Ramos (cell line): ENCODE results near the gene LRP5.

Source experiments
- in situ Hi-C: fragments of 300-500 bp; cut with MboI; formaldehyde crosslinking; loops from one replicate; pipeline ENCODE4 v1.14.3; 2022; ENCODE audit warnings: low sequenced_read_pairs; ENCODE audit not compliant: unreplicated experiment

The LRP5 gene

GRCh38 chr11:68361702-68362101 lies 49.3 kb downstream of the LRP5 start:
- in situ Hi-C loops: no loop called here

- in situ Hi-C loops: no loop called here
These were observed 50.5 kb downstream of the LRP5 start for GRCh38 chr11:68362801-68363379.

- in situ Hi-C loops: no loop called here
These were observed 51.4 kb downstream of the LRP5 start for GRCh38 chr11:68363776-68364175.

GRCh38 chr11:68364581-68364980 lies 52.2 kb downstream of the LRP5 start:
- in situ Hi-C loops: no loop called here

GRCh38 chr11:68365943-68366435 lies 53.6 kb downstream of the LRP5 start:
- in situ Hi-C loops: no loop called here

GRCh38 chr11:68367252-68367651 lies 54.9 kb downstream of the LRP5 start:
- in situ Hi-C loops: no loop called here

GRCh38 chr11:68369756-68370155 lies 57.4 kb downstream of the LRP5 start:
- in situ Hi-C loops: no loop called here

- in situ Hi-C loops: no loop called here
These were observed 58.1 kb downstream of the LRP5 start for GRCh38 chr11:68370211-68371111.

GRCh38 chr11:68371171-68372041 lies 59.0 kb downstream of the LRP5 start:
- in situ Hi-C loops: no loop called here

- in situ Hi-C loops: no loop called here
These were observed 59.7 kb downstream of the LRP5 start for GRCh38 chr11:68372114-68372513.

- in situ Hi-C loops: no loop called here
These were observed 60.2 kb downstream of the LRP5 start for GRCh38 chr11:68372625-68373024.

GRCh38 chr11:68373189-68373814 lies 60.9 kb downstream of the LRP5 start:
- in situ Hi-C loops: no loop called here

GRCh38 chr11:68373815-68374501 lies 61.6 kb downstream of the LRP5 start:
- in situ Hi-C loops: no loop called here

GRCh38 chr11:68374531-68374930 lies 62.1 kb downstream of the LRP5 start:
- in situ Hi-C loops: no loop called here

GRCh38 chr11:68375337-68375736 lies 62.9 kb downstream of the LRP5 start:
- in situ Hi-C loops: no loop called here

- in situ Hi-C loops: no loop called here
These were observed 63.4 kb downstream of the LRP5 start for GRCh38 chr11:68375766-68376165.

- in situ Hi-C loops: no loop called here
These were observed 65.0 kb downstream of the LRP5 start for GRCh38 chr11:68377389-68377795.

- in situ Hi-C loops: no loop called here
These were observed 66.8 kb downstream of the LRP5 start for GRCh38 chr11:68379206-68379605.

- in situ Hi-C loops: loop anchor here (5.0 kb wide), 2 partner anchors 84 to 124 kb away; no protein-coding TSS in a partner anchor
These were observed 68.6 kb downstream of the LRP5 start for GRCh38 chr11:68380786-68381622.
